Upper lobe of left lung (tissue), 4 donors: Measurements from ENCODE around the gene STARD10.

Experiments
- CTCF ChIP-seq, 6 experiments: fragments of 450-650 bp in 4 of 6; fragments of 200-600 bp in 2 of 6; sonication (generic) in 2 of 6; IDR thresholded peaks; one replicate each; pipeline ENCODE4 v1.5.1; 2016 to 2019; ENCODE audit warnings: antibody characterized with exemption in 6 of 6
- POLR2A ChIP-seq, 4 donors: fragments of 450-650 bp; IDR thresholded peaks; one replicate each; pipeline ENCODE4 v1.5.1; 2016 to 2017; ENCODE audit warnings: antibody characterized with exemption in 4 of 4, mild to moderate bottlenecking in 2 of 4

- no peak for TF ChIP-seq CTCF (IDR thresholded peaks at IDR 0.05)
- no peak for TF ChIP-seq POLR2A (IDR thresholded peaks at IDR 0.05)
Observed at GRCh38 chr11:72798361-72798760, 4.5 kb upstream of the STARD10 start.
